Panc1 (cell line): ENCODE measurements around the gene GLRX5. TPM values are rescaled to one million over a fixed set of nuclear protein-coding genes. Genes with fewer than 3 reads are reported as not detected.

Source experiments
- ATAC-seq: fragments of 200-7000 bp; cut with Tn5 transposase; 2 replicates; pipeline ENCODE4 v1.9.1; 2020; ENCODE audit warnings: mild to moderate bottlenecking, moderate library complexity
- BruUV-seq: library from RNA; stranded (reverse); fragments of 400-500 nt; replicated peaks from 2 replicates; lab custom pipeline; 2021; lab: Mats Ljungman, UMichigan
- CTCF ChIA-PET: fragments of 300-600 bp; sonication (Branson Sonifier 250); formaldehyde crosslinking; loops from one replicate; lab custom pipeline; 2022; ENCODE audit warnings: antibody characterized with exemption; lab: Charles Lee
- POLR2A ChIA-PET: fragments of 300-600 bp; sonication (Branson Sonifier 250); formaldehyde crosslinking; loops from one replicate; lab custom pipeline; 2022; ENCODE audit warnings: antibody characterized with exemption; lab: Charles Lee
- DNase-seq: peaks from one replicate; pipeline ENCODE4 v3.0.0-alpha.2; 2010; ENCODE audit warnings: low read depth, low spot score
- H3K27ac ChIP-seq: 2 replicates; pipeline ENCODE4 v1.5.1; 2011; ENCODE audit warnings: mild to moderate bottlenecking, low read length, inconsistent platforms
- H3K27me3 ChIP-seq: fragments of 200-500 bp; sonication (Bioruptor generic); 2 replicates; pipeline ENCODE4 v1.6.0; 2014; ENCODE audit warnings: low read length, inconsistent platforms; ENCODE audit not compliant: control insufficient read depth, insufficient read depth
- H3K36me3 ChIP-seq: fragments of 200-500 bp; sonication (Bioruptor generic); 2 replicates; pipeline ENCODE4 v1.5.1; 2014; ENCODE audit warnings: inconsistent platforms, mild to moderate bottlenecking, low read length, moderate library complexity; ENCODE audit not compliant: control insufficient read depth, insufficient read depth
- H3K4me1 ChIP-seq: 2 replicates; pipeline ENCODE4 v1.5.1; 2011; ENCODE audit warnings: inconsistent platforms, mild to moderate bottlenecking, low read length, moderate library complexity; ENCODE audit not compliant: control insufficient read depth, insufficient read depth
- H3K4me3 ChIP-seq, 2 experiments: 2 replicates each; pipeline ENCODE4 v1.5.1; 2011 to 2012; ENCODE audit warnings: low read depth in 2 of 2, low read length in 2 of 2, mild to moderate bottlenecking in 2 of 2, inconsistent platforms in 1 of 2, moderate library complexity in 1 of 2
- H3K9me3 ChIP-seq: fragments of 200-500 bp; sonication (Bioruptor generic); 2 replicates; pipeline ENCODE4 v1.5.1; 2014; ENCODE audit warnings: low read depth, mild to moderate bottlenecking, inconsistent platforms, low read length, moderate library complexity; ENCODE audit not compliant: control insufficient read depth, insufficient read depth
- POLR2AphosphoS5 ChIP-seq: IDR thresholded peaks from 2 replicates; pipeline ENCODE4 v1.6.1; 2012; ENCODE audit warnings: mild to moderate bottlenecking, low read depth, low read length, moderate library complexity
- SIN3A ChIP-seq: IDR thresholded peaks from 2 replicates; pipeline ENCODE4 v1.6.1; 2012; ENCODE audit warnings: low read depth, mild to moderate bottlenecking, low read length, moderate library complexity, borderline replicate concordance; ENCODE audit not compliant: insufficient read depth
- TCF7L2 ChIP-seq: IDR thresholded peaks from 2 replicates; pipeline ENCODE4 v1.6.1; 2011; ENCODE audit warnings: mild to moderate bottlenecking, low read depth, low read length, inconsistent platforms
- in situ Hi-C: cut with HindIII; loops from 2 replicates; pipeline ENCODE4 v1.10.0; 2016; ENCODE audit warnings: low sequenced_read_pairs, low pct_unique_long_range_greater_than_20kb
- intact Hi-C: fragments of 100-400 bp; cut with micrococcal nuclease; formaldehyde crosslinking; loops from one replicate; pipeline ENCODE4 v1.10.0; 2022; ENCODE audit not compliant: unreplicated experiment
- total RNA-seq: library from RNA; stranded (reverse); gene quantifications from one replicate; pipeline ENCODE4 v1.2.1, GENCODE V29; 2021; ENCODE audit not compliant: unreplicated experiment
- TF ChIP-seq, protein P1 (sequence below), 2 experiments: IDR thresholded peaks; 2 replicates each; pipeline ENCODE4 v1.6.1; 2011 to 2012; ENCODE audit warnings: low read depth in 2 of 2, control low read depth in 1 of 2, low read length in 1 of 2, mild to moderate bottlenecking in 1 of 2, moderate library complexity in 1 of 2; ENCODE audit not compliant: insufficient read depth in 1 of 2
- TF ChIP-seq, protein P2 (sequence below): fragments of 450-650 bp; IDR thresholded peaks from 2 replicates; pipeline ENCODE4 v1.5.1; 2017; ENCODE audit warnings: mild to moderate bottlenecking

Gene GLRX5
- total RNA-seq, 1 experiment from 2014 or later: 38.6 TPM

DNA sequence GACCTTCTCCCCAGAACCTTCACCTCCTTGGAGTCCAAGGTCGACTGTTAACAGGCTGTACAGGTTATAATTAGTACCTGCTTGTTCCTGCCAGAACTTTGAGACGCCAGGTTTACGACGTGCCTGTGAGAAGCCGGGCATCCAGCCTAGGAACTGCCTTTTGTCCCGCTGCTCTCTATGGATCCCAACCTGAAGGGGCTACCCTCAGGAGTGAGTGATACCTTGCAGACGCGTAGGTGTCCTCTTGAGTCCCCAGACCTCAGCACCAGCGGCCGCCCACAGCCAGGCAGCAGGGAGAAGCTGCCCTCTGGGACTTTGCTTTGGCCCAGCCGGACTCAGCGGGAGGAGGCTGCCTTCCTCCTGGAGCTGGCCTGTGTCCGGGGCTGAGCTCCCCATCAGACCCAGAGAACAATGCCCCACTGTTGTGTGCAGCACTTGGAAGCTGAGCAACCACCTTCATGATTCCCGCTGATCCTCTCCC lies 34.6 kb upstream of the GLRX5 start:
- ATAC-seq: peak; percentile 71
- POLR2A ChIA-PET: no interaction called here

DNA sequence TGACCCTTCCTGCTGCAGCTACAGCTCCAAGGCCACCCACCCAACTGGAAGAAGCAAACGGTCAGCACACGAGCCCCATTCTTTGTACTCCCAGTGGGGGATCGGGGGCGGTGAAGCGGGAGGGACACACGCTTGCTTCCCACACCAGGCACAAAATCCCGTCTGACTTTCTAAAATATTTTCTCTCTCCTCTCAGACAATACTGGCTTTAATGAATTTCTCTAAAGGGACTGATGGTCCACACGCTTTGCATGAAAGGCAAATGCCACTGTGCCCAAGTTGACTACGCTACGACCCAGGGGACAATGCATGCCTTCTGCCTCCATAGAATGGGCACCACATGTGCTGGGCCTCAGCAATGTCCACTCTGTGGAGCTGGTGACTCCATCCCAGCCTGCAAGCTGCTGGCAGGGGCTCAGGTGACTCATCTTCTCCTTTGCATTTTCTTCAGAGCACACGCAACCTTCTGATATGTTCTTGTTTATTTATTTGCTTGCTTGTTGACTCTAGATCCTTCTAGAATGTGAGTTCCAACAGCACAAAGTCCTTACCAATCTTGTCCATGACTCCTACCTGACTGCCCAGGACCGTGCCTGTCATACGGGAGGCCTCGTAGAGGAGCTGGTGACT lies 34.0 kb upstream of the GLRX5 start:
- no peaks in the 10 kb centered on the region for H3K36me3 ChIP-seq
- POLR2A ChIA-PET: no interaction called here
- peak overlapping the region; percentile 75 for H3K27ac ChIP-seq
- ATAC-seq (peak; percentile 84), DNase-seq (peak; percentile 65)
- CTCF ChIA-PET: no interaction called here
- TF ChIP-seq, protein P1, sequence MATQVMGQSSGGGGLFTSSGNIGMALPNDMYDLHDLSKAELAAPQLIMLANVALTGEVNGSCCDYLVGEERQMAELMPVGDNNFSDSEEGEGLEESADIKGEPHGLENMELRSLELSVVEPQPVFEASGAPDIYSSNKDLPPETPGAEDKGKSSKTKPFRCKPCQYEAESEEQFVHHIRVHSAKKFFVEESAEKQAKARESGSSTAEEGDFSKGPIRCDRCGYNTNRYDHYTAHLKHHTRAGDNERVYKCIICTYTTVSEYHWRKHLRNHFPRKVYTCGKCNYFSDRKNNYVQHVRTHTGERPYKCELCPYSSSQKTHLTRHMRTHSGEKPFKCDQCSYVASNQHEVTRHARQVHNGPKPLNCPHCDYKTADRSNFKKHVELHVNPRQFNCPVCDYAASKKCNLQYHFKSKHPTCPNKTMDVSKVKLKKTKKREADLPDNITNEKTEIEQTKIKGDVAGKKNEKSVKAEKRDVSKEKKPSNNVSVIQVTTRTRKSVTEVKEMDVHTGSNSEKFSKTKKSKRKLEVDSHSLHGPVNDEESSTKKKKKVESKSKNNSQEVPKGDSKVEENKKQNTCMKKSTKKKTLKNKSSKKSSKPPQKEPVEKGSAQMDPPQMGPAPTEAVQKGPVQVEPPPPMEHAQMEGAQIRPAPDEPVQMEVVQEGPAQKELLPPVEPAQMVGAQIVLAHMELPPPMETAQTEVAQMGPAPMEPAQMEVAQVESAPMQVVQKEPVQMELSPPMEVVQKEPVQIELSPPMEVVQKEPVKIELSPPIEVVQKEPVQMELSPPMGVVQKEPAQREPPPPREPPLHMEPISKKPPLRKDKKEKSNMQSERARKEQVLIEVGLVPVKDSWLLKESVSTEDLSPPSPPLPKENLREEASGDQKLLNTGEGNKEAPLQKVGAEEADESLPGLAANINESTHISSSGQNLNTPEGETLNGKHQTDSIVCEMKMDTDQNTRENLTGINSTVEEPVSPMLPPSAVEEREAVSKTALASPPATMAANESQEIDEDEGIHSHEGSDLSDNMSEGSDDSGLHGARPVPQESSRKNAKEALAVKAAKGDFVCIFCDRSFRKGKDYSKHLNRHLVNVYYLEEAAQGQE (IDR thresholded peaks at IDR 0.05; ENCODE audit: insufficient read depth in 1 of 2, low read depth in 2 of 2, low read length in 1 of 2): no peak
- TF ChIP-seq POLR2AphosphoS5 (peak; percentile 34; the same call in 1 of the 2 replicates), TCF7L2 (no peak)
- peaks cover 37% of the 10 kb centered on the region for H3K4me1 ChIP-seq
- no peaks in the 10 kb centered on the region for H3K9me3 ChIP-seq
- no peaks in the 10 kb centered on the region for H3K27me3 ChIP-seq
- in situ Hi-C loops: no loop called here
- no peak overlapping the region for H3K4me3 ChIP-seq
- no TSS peak for BruUV-seq
- intact Hi-C loops: no loop called here

More for the DNA sequence above, 34.6 kb upstream of the GLRX5 start:
- H3K27me3 ChIP-seq: no peaks in the 10 kb centered on the region
- H3K4me1 ChIP-seq: peaks cover 37% of the 10 kb centered on the region
- no peak for TF ChIP-seq POLR2AphosphoS5
- TF ChIP-seq SIN3A: no peak
- TF ChIP-seq, protein P1 (IDR thresholded peaks at IDR 0.05; ENCODE audit: insufficient read depth in 1 of 2, low read depth in 2 of 2, low read length in 1 of 2): no peak
- TF ChIP-seq, protein P2, sequence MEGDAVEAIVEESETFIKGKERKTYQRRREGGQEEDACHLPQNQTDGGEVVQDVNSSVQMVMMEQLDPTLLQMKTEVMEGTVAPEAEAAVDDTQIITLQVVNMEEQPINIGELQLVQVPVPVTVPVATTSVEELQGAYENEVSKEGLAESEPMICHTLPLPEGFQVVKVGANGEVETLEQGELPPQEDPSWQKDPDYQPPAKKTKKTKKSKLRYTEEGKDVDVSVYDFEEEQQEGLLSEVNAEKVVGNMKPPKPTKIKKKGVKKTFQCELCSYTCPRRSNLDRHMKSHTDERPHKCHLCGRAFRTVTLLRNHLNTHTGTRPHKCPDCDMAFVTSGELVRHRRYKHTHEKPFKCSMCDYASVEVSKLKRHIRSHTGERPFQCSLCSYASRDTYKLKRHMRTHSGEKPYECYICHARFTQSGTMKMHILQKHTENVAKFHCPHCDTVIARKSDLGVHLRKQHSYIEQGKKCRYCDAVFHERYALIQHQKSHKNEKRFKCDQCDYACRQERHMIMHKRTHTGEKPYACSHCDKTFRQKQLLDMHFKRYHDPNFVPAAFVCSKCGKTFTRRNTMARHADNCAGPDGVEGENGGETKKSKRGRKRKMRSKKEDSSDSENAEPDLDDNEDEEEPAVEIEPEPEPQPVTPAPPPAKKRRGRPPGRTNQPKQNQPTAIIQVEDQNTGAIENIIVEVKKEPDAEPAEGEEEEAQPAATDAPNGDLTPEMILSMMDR: no peak
- no peak for TF ChIP-seq TCF7L2
- CTCF ChIA-PET: no interaction called here
- DNase-seq: no peak
- peak overlapping the region; percentile 75 for H3K27ac ChIP-seq
- intact Hi-C loops (no loop called here), in situ Hi-C loops (no loop called here)
- no peaks in the 10 kb centered on the region for H3K9me3 ChIP-seq
- no peaks in the 10 kb centered on the region for H3K36me3 ChIP-seq
- no peak overlapping the region for H3K4me3 ChIP-seq
- BruUV-seq: no TSS peak
